Measurements from ENCODE around the gene TBC1D5. TPM values are rescaled to one million over a fixed set of nuclear protein-coding genes. Genes with fewer than 3 reads are reported as not detected.
A peak's percentile ranks its signal among the peaks of the same experiment; 100 is the strongest.
"Not testable (repeated sequence)": the region's sequence is repeated elsewhere in the genome, so short reads cannot be mapped to it uniquely, and the experiment has no call there.

The TBC1D5 gene, protein sequence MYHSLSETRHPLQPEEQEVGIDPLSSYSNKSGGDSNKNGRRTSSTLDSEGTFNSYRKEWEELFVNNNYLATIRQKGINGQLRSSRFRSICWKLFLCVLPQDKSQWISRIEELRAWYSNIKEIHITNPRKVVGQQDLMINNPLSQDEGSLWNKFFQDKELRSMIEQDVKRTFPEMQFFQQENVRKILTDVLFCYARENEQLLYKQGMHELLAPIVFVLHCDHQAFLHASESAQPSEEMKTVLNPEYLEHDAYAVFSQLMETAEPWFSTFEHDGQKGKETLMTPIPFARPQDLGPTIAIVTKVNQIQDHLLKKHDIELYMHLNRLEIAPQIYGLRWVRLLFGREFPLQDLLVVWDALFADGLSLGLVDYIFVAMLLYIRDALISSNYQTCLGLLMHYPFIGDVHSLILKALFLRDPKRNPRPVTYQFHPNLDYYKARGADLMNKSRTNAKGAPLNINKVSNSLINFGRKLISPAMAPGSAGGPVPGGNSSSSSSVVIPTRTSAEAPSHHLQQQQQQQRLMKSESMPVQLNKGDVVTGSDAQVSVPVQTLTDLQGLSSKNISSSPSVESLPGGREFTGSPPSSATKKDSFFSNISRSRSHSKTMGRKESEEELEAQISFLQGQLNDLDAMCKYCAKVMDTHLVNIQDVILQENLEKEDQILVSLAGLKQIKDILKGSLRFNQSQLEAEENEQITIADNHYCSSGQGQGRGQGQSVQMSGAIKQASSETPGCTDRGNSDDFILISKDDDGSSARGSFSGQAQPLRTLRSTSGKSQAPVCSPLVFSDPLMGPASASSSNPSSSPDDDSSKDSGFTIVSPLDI
- 23.9 TPM for polyA plus RNA-seq (2012; ENCODE audit: insufficient read depth, insufficient read length)

DNA sequence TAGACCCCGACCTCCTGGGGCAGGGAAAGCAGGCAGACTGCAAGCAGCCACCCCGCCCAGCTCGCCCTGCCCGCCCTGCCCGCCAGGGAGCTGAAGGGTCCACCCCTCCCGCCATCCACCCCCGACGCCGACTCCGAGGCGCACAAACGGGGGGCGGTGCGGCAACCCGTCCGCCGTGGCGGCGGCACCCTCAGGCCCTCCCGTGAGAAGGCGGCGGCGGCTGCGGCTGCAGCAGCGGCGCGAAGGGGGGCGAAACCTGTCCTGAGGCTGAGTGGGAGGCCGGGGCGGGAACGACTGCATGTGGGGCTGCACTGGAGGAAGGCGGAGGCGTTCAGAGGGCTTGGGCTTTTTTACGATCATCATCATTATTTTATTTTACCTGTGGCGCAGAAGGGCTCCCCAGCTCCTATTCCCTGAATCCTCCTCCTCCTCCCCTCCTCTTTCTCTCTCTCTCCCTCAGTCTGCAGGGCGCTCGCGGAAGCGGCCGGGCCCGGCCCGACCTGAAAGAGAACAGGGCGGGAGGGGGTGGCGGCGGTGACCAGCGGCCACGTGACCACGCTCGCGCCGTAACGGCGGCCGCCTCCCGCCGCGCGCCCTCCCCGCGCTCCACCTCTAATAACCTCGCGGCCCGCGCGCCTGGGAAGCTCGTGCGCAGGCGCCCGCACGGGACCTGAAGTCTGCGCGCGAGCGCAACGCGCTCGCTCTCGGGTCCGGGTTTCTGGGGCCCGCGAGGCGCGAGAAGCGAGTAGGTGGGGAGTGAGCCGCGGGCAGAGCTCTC is at the start of gene TBC1D5:
Gene TBC1D5, minus strand, starts transcription at position 530 of the 778 bp plus-strand sequence. CDS start 234,061 bp downstream, outside the sequence.
- DNase-seq (ENCODE audit: low read depth, low spot score) = peak; percentile 96
- peak within 1 kb of the TSS; percentile 73 for H3K4me3 ChIP-seq (ENCODE audit: low read length)

DNA sequence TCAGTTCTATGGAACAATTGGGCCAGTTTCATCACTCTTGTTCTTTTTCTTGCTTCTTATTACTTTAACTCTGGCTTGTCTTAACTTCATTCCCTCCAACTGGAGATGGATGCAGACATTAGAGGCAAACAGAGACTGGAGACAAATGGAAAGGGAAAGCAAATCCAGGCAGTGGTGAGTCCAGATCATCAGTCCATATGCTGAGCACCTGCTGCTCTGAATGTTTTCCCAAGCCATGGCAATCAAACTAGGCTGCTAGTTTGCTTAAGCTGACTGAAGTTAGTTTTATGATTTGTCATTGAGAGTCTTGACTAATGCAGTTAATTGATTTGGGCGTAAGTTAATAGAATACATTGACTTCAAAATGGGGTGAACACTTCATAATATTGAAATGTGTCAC is 41.0 kb upstream of the TBC1D5 start:
- DNase-seq (ENCODE audit: low read depth, low spot score) = no peak
- H3K4me3 ChIP-seq (ENCODE audit: low read length) = no peak overlapping the region

DNA sequence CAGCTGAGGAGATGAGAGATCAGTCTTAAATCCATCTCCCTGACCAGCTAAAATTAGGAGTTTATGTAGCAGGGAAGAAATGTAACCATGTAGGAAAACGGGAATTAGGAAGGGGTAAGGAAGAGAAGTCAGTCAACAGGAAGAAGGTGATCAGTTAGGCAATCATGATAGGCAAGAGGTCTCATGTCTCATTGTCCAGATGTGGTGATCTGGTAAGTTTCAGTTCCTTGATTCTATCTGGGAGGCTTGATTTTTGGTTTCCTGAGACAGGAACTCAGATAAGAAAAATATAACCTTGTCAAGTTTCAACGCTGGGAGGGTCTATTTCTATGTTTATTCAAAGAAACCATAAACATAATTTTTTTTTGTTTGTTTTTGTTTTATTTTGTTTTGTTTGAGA is 40.3 kb upstream of the TBC1D5 start:
- no peak overlapping the region for H3K4me3 ChIP-seq (ENCODE audit: low read length)
- DNase-seq (ENCODE audit: low read depth, low spot score) = no peak

DNA sequence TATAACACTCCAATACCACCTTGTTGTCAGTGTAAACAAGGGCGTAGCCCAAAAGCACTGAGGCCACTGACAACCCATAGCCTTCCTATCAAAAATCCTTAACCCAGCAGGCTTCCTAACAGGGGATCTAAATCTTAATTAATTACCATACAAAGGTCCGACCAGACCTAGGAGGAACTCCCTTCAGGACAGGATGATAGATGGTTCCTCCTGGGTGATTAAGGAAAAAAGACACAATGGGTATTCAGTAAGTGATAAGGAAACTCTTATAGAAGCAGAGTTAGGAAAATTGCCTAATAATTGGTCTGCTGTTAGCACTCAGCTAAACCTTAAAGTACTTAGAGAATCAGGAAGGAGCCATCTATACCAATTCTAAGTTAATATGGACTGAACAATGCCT is 37.9 kb upstream of the TBC1D5 start:
- not testable (repeated sequence) for DNase-seq (ENCODE audit: low read depth, low spot score)

DNA sequence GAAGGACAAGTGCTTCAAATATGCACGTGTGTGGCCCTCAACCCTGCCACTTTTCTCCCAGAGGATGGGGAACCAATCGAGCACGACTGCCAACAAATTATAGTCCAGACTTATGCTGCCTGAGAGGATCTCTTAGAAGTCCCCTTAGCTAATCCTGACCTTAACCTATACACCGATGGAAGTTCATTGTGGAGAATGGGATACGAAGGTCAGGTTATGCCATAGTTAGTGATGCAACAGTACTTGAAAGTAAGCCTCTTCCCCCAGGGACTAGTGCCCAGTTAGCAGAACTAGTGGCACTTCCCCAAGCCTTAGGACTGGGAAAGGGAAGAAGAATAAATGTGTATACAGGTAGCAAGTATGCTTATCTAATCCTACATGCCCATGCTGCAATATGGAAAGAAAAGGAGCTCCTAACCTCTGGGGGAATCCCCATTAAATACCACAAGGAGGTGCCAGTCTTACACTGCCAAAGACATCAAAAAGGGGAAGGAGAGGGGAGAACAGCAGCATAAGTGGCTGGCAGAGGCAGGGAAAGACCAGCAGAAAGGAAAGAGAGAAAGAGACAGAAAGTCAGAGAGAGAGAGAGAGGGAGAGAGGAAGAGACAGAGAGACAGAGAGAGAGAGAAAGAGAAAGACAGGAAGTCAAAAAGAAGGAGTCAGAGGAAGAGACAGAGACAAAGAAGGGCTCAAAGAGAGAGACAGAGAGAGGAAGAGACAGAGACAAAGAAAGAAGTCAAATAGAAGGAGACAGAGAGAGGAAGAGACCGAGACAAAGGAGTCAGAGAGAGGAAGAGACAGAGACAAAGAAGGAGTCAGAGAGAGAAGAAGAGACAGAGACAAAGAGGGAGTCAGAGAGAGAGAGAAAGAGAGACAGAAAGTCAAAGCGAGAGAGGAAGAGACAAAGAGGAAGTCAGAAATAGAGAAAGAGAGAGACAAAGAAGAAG is 37.1 kb upstream of the TBC1D5 start:
- not testable (repeated sequence) for DNase-seq (ENCODE audit: low read depth, low spot score); H3K4me3 ChIP-seq (ENCODE audit: low read length)

More for the DNA sequence above, 37.9 kb upstream of the TBC1D5 start:
- not testable (repeated sequence) for H3K4me3 ChIP-seq (ENCODE audit: low read length)

DNA sequence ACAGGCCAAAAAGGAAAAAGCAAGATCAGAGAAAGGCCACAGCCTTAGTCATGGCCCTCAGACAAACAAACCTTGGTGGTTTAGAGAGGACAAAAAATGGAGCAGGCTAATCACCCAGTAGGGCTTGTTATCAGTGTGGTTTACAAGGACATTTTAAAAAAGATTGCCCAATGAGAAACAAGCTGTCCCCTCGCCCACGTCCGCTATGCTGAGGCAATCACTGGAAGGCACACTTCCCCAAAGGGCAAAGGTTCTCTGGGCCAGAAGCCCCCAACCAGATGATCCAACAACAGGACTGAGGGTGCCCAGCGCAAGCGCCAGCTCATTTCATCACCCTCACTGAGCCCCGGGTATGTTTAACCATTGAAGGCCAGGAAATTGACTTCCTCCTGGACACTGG is 34.9 kb upstream of the TBC1D5 start:
- H3K4me3 ChIP-seq (ENCODE audit: low read length); DNase-seq (ENCODE audit: low read depth, low spot score): not testable (repeated sequence)

DNA sequence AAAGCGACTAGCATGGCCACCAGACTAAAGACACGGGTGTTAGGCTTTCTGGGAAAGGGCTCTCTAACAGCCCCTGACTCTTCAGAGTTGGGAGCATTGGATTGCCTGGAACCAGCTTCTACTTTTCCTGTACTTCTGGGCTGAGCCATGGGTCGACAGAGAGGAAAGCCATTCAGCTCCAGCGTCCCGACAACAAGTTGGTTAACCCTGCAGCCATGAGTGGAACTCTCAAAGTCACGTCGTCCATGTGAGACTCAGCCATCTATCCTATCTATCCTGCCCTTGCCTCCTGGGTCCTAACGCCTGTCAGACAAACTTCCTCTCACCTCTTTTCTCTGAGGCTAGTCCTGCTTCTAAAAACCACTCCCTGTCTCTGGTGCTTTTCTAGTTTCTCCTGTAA is 32.6 kb upstream of the TBC1D5 start:
- peak overlapping the region; percentile 49 for H3K4me3 ChIP-seq (ENCODE audit: low read length)
- peak; percentile 81 for DNase-seq (ENCODE audit: low read depth, low spot score)

DNA sequence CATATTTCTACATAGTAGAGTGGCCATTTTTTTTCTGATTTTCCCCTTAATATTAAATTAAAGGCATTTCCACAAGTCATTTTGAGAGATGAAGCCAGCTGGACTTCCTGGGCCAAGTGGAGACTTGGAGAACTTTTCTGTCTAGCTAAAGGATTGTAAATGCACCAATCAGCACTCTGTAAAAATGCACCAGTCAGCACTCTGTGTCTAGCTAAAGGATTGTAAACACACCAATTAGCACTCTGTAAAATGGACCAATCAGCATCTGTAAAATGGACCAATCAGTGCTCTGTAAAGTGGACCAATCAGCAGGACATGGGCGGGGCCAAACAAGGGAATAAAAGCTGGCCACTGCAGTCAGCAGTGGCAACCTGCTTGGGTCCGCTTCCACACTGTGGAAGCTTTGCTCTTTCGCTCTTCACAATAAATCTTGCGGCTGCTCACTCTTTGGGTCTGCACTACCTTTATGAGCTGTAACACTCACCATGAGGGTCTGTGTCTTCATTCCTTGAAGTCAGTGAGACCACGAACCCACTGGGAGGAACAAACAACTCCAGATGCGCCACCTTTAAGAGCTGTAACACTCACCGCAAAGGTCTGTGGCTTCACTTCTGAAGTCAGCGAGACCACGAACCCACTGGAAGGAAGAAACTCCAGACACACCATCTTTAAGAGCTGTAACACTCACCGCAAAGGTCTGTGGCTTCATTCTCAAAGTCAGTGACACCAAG is 31.9 kb upstream of the TBC1D5 start:
- DNase-seq (ENCODE audit: low read depth, low spot score) = peak; percentile 91
- peak overlapping the region; percentile 49 for H3K4me3 ChIP-seq (ENCODE audit: low read length)

DNA sequence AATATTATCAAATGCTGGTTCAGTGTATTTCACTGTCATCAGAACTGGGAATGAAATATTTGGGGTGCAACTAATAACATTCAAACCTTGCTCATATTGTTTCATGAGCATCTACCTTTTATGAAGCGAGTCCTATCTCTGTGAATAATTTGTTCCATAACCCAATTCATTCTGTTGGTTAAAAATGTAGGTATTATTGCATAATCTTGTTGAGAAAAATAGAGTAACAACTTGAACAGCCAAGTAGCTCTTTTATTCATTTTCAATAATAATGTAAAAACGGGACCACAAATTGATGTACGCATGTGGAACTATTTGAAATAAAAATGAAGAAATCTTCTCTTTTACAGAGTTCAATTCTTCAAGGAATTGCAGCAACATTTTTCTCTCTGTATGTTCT is 30.1 kb upstream of the TBC1D5 start:
- no peak overlapping the region for H3K4me3 ChIP-seq (ENCODE audit: low read length)
- no peak for DNase-seq (ENCODE audit: low read depth, low spot score)

DNA sequence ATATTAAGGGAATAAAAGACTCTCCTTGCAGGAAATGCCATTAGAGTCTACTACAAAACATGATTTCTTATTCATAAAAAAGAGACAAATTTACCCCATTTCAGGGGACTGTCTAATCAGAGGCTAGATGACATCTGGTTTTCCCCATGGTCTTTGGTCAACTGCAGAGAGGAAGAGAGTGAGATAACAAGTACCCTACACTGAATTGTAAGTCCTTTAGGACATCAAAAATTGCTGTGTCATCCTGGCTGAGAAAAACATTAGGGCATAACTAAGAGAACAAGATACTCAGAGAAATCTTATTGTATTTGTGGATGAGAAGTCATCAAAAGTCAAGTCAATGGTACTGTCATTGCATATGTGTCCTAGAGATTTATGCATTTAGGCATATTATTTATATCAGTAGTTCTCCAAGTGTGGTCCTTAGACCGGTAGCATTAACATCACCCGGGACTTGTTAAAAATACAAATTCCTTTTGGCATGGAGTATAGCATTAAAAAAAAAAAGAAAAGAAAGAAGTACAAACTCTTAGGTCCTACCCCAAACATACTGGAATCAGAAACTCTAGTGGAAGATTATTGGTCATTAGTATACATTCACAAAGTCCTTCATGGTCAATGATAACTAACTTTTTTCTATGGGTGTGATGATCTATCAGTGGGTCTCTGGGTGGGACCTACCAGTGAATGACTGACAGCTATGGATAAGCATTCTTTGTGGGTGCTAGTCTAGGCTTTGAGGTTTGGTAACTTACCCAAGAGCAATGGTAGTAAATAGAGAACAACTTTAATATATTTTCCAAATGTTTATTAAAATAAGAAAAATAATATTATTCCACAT is 29.0 kb upstream of the TBC1D5 start:
- no peak for DNase-seq (ENCODE audit: low read depth, low spot score)
- no peak overlapping the region for H3K4me3 ChIP-seq (ENCODE audit: low read length)

DNA sequence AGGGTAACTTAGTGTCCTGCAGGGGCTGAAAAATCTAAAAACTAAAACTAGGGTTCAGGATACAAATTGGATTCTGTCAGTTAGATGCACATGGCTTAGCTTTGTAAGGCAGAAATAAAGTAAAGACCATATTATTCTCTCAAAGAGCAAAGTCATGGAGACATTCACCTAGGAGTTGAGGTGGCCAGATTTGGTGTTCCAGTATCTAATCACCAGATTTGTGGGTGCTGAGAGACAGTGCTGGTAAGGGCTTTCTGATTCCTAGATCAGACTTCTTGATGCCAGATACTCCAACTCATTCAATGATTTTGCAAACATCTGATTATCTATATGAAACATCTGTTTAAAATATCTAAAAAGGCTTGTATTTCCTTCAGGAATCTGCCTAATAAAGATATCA is 28.3 kb upstream of the TBC1D5 start:
- no peak for DNase-seq (ENCODE audit: low read depth, low spot score)
- no peak overlapping the region for H3K4me3 ChIP-seq (ENCODE audit: low read length)

DNA sequence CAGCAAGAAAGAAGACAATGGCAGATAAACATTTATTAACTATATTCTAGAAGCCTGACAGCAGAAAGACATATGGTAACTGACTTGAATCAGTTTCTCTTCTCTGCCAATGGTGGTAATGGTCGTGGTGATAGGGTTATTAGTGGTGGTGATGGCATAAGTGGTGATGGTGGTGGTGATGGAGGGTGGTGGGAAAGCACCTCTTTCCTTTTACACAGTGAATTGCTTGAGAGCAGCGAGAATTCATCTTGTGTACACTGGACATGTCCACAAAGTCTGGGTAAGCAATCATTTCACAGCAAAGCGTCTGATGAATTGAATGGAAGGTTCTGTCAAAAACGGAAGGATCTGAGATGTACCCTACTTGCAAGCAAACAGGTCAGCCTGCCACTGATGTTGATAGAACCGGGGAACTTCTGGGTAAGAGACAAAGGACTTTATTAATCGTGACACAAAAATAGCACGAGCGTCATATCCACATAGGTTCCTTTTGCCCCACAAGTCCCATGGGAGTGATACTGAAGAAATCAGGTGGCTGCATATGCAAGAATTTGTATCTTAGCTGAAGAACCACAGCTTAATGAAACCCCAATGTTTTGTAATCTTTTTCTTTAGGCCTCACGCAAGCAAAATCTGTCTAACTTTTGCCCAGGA is 23.5 kb upstream of the TBC1D5 start:
- no peak overlapping the region for H3K4me3 ChIP-seq (ENCODE audit: low read length)
- DNase-seq (ENCODE audit: low read depth, low spot score) = no peak

DNA sequence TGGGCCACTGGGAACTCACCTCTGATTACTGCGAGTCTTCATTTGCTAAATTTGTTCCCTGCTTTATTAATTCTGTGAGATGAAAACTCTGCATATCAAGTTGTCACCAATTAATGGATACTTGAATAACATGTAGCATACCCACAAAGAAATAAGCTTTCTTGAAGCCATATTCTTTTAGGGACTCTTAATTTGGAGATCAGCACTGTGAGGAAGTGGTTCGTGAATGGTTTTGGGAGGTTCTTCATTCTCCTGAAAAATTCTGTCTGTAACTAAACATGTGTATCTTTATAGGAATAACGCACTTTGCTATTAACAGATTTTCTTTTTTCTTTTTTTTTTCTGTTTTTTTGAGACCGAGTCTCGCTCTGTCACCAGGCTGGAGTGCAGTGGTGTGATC is 19.1 kb upstream of the TBC1D5 start:
- DNase-seq (ENCODE audit: low read depth, low spot score) = no peak
- H3K4me3 ChIP-seq (ENCODE audit: low read length) = no peak overlapping the region

DNA sequence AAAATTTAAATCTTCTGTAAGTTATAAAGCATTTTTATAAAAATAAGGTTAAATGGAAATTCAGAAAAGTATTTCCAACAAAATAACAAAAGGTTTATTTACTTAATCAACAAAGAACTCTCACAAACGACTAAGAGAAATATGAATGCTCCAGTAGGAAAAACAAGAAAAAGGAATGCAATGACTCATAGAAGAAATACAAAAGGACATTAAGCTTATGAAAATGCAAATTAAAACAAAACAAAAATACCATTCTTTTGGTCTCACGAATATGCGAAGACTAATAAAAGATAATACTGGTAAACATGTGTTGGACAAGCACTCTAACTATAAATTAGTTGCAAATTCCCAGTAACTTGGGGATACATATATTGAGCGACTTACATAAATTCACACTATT is 17.5 kb upstream of the TBC1D5 start:
- no peak overlapping the region for H3K4me3 ChIP-seq (ENCODE audit: low read length)
- DNase-seq (ENCODE audit: low read depth, low spot score) = no peak

DNA sequence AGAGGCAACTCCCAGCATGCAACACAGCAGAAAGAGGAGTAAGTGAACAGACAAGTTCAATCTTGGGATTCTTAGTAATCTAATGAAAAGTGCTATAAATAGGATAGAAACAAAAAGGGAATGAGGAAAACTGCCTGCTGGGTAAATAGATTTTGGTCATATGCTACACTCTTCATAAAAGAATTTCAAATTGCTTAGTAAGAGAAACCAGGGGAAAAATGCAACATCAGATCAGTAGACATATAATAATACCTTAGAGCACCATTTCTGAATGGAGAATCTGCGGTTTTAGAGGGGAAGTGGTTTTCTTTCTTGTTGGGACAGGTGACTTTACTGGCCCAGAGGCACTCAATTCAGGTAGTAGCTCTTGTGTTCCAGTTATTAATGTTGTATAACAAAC is 13.4 kb upstream of the TBC1D5 start:
- DNase-seq (ENCODE audit: low read depth, low spot score) = peak; percentile 56
- H3K4me3 ChIP-seq (ENCODE audit: low read length) = no peak overlapping the region

DNA sequence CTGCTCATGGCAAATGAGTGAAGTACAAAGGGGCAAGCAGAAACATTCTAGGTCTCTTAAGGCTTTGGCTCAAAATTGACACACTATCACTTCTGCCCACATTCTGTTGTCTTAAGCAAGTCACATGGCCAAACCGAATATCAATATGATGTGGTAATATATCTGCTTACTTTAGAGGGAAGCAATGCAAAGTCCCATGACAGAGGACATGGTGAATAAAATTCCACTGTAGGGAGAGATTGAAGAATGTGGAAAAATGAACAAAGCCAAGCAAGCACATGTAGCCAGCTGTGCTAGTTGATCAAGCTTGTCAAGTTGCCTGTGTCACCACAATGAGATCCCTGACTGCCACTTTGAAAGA is 11.2 kb upstream of the TBC1D5 start:
- no peak for DNase-seq (ENCODE audit: low read depth, low spot score)
- no peak overlapping the region for H3K4me3 ChIP-seq (ENCODE audit: low read length)

All from Jurkat, Clone E6-1 (cell line).